HFFc6 (cell line): Measurements from ENCODE around the gene GAS7. TPM values are rescaled to one million over a fixed set of nuclear protein-coding genes. Genes with fewer than 3 reads are reported as not detected.
A peak's percentile ranks its signal among the peaks of the same experiment; 100 is the strongest.

Experiments used
- DNase-seq: peaks from one replicate; pipeline ENCODE4 v3.0.0-alpha.2; 2018
- H3K27ac Mint-ChIP-seq: 2 replicates; pipeline ENCODE4 v1.8.0; 2020; ENCODE audit warnings: mild to moderate bottlenecking, mixed read lengths
- H3K27me3 Mint-ChIP-seq: 2 replicates; pipeline ENCODE4 v1.8.0; 2021; ENCODE audit warnings: mild to moderate bottlenecking, moderate library complexity, mixed read lengths; ENCODE audit not compliant: insufficient read depth
- H3K36me3 Mint-ChIP-seq: 2 replicates; pipeline ENCODE4 v1.8.0; 2021; ENCODE audit warnings: low read depth, mixed read lengths
- H3K4me1 Mint-ChIP-seq: 2 replicates; pipeline ENCODE4 v1.8.0; 2020; ENCODE audit warnings: low read depth, mixed read lengths
- H3K4me3 Mint-ChIP-seq: 2 replicates; pipeline ENCODE4 v1.8.0; 2020; ENCODE audit warnings: mild to moderate bottlenecking, moderate library complexity, mixed read lengths
- H3K9me3 Mint-ChIP-seq: 2 replicates; pipeline ENCODE4 v1.8.0; 2020; ENCODE audit warnings: mild to moderate bottlenecking, mixed read lengths
- CTCF ChIP-seq: fragments of 200-600 bp; sonication (generic); IDR thresholded peaks from 2 replicates; pipeline ENCODE4 v1.5.0; 2021; ENCODE audit warnings: antibody characterized with exemption, mild to moderate bottlenecking
- total RNA-seq, 6 experiments: library from RNA; stranded (reverse); fragmentation: NEBNext Ultra II Directional; extraction: Animal tissue kit (Norgen Biotek cat#: 25700); gene quantifications; 2 replicates in 1 of 6; 3 replicates in 5 of 6; pipeline ENCODE4 v1.2.3, GENCODE V29; 2021

The GAS7 gene
- total RNA-seq, 6 experiments from 2014 or later = 1.4 to 7.4 (median 3.1) TPM

GRCh38 chr17:10196384-10196895, 2.0 kb downstream of the GAS7 start:
- peaks cover 27% of the 10 kb centered on the region for H3K4me1 Mint-ChIP-seq
- no peak for TF ChIP-seq CTCF
- DNase-seq = no peak
- peaks cover 17% of the 10 kb centered on the region; the same call in 1 of the 2 replicates for H3K36me3 Mint-ChIP-seq
- no peak overlapping the region for H3K27ac Mint-ChIP-seq
- H3K9me3 Mint-ChIP-seq = peaks cover 20% of the 10 kb centered on the region
- H3K4me3 Mint-ChIP-seq = no peak overlapping the region
- peaks cover 20% of the 10 kb centered on the region for H3K27me3 Mint-ChIP-seq

- peaks cover 27% of the 10 kb centered on the region for H3K4me1 Mint-ChIP-seq
- H3K4me3 Mint-ChIP-seq = no peak overlapping the region
- DNase-seq = no peak
- no peak overlapping the region for H3K27ac Mint-ChIP-seq
- TF ChIP-seq CTCF = no peak
- H3K9me3 Mint-ChIP-seq = peaks cover 20% of the 10 kb centered on the region
- H3K36me3 Mint-ChIP-seq = peaks cover 17% of the 10 kb centered on the region; the same call in 1 of the 2 replicates
- peaks cover 12% of the 10 kb centered on the region for H3K27me3 Mint-ChIP-seq
These were observed 3.2 kb downstream of the GAS7 start for GRCh38 chr17:10195090-10195805.

GRCh38 chr17:10193632-10194031, 4.8 kb downstream of the GAS7 start:
- TF ChIP-seq CTCF = no peak
- Mint-ChIP-seq H3K36me3 (peaks cover 17% of the 10 kb centered on the region; the same call in 1 of the 2 replicates), H3K4me1 (peaks cover 22% of the 10 kb centered on the region), H3K27ac (no peak overlapping the region; the same call in 1 of the 2 replicates), H3K27me3 (peaks cover 8% of the 10 kb centered on the region), H3K9me3 (peaks cover 20% of the 10 kb centered on the region), H3K4me3 (no peak overlapping the region)
- DNase-seq = no peak

GRCh38 chr17:10192972-10193371, 5.4 kb downstream of the GAS7 start:
- no peak overlapping the region; the same call in 1 of the 2 replicates for H3K4me3 Mint-ChIP-seq
- peaks cover 17% of the 10 kb centered on the region; the same call in 1 of the 2 replicates for H3K36me3 Mint-ChIP-seq
- H3K9me3 Mint-ChIP-seq = peaks cover 20% of the 10 kb centered on the region
- TF ChIP-seq CTCF = no peak
- peak overlapping the region; percentile 24; the same call in 1 of the 2 replicates for H3K27ac Mint-ChIP-seq
- peak; percentile 90 for DNase-seq
- peaks cover 22% of the 10 kb centered on the region for H3K4me1 Mint-ChIP-seq
- peaks cover 8% of the 10 kb centered on the region for H3K27me3 Mint-ChIP-seq

GRCh38 chr17:10192461-10192860, 5.9 kb downstream of the GAS7 start:
- no peak overlapping the region; the same call in 1 of the 2 replicates for H3K4me3 Mint-ChIP-seq
- peaks cover 17% of the 10 kb centered on the region; the same call in 1 of the 2 replicates for H3K36me3 Mint-ChIP-seq
- DNase-seq = no peak
- no peak overlapping the region for H3K27ac Mint-ChIP-seq
- H3K9me3 Mint-ChIP-seq = peaks cover 20% of the 10 kb centered on the region
- no peak for TF ChIP-seq CTCF
- peaks cover 22% of the 10 kb centered on the region for H3K4me1 Mint-ChIP-seq
- peaks cover 8% of the 10 kb centered on the region for H3K27me3 Mint-ChIP-seq
